ENCODE data around the gene STAMBPL1.

DNA sequence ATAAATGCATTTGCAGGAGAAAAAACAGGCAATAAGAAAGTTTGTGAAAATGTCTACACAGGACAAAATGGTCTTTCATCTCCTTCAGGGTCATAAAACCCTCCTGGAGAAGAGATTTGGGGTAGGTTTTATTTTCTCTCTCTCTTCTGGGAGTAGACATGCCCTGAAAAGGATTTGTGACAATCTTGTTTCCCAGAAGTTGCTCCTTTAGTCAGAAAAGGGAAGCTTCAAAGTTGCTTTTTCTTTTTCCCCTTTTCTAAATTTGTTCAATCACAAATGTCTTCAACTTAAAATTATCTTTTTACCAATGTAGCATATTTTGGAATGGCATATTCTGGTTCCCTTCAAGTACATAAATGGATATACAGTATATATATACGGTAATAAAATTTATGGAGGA lies 19.0 kb upstream of the STAMBPL1 start:
- TF ChIP-seq, protein P1, sequence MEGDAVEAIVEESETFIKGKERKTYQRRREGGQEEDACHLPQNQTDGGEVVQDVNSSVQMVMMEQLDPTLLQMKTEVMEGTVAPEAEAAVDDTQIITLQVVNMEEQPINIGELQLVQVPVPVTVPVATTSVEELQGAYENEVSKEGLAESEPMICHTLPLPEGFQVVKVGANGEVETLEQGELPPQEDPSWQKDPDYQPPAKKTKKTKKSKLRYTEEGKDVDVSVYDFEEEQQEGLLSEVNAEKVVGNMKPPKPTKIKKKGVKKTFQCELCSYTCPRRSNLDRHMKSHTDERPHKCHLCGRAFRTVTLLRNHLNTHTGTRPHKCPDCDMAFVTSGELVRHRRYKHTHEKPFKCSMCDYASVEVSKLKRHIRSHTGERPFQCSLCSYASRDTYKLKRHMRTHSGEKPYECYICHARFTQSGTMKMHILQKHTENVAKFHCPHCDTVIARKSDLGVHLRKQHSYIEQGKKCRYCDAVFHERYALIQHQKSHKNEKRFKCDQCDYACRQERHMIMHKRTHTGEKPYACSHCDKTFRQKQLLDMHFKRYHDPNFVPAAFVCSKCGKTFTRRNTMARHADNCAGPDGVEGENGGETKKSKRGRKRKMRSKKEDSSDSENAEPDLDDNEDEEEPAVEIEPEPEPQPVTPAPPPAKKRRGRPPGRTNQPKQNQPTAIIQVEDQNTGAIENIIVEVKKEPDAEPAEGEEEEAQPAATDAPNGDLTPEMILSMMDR (IDR thresholded peaks at IDR 0.05): no peak
- TF ChIP-seq POLR2A (IDR thresholded peaks at IDR 0.05): no peak

All from heart left ventricle (tissue), 13 donors.